ENCODE measurements around the gene HOXA3.

The HOXA3 gene

GRCh38 chr7:27112955-27113949 lies 39.1 kb downstream of the HOXA3 start:
- DNase-seq, result no peak

- DNase-seq, result no peak
Observed at GRCh38 chr7:27112361-27112760, 40.0 kb downstream of the HOXA3 start.

GRCh38 chr7:27111751-27112277 lies 40.6 kb downstream of the HOXA3 start:
- DNase-seq, result no peak

- no peak for DNase-seq
Observed at GRCh38 chr7:27111042-27111750, 41.2 kb downstream of the HOXA3 start.

- no peak for DNase-seq
Observed at GRCh38 chr7:27110186-27111031, 42.0 kb downstream of the HOXA3 start.

GRCh38 chr7:27109466-27110185 lies 42.8 kb downstream of the HOXA3 start:
- DNase-seq, result no peak

- no peak for DNase-seq
Observed at GRCh38 chr7:27108390-27109127, 43.8 kb downstream of the HOXA3 start.

GRCh38 chr7:27107391-27108381 lies 44.7 kb downstream of the HOXA3 start:
- no peak for DNase-seq

GRCh38 chr7:27106901-27107240 lies 45.5 kb downstream of the HOXA3 start:
- no peak for DNase-seq

GRCh38 chr7:27106181-27106900 lies 46.0 kb downstream of the HOXA3 start:
- no peak for DNase-seq

GRCh38 chr7:27105301-27106031 lies 46.9 kb downstream of the HOXA3 start:
- DNase-seq, result no peak

- DNase-seq, result no peak
Observed at GRCh38 chr7:27104341-27105058, 47.9 kb downstream of the HOXA3 start.

- DNase-seq, result no peak
Observed at GRCh38 chr7:27103489-27104226, 48.7 kb downstream of the HOXA3 start.

- DNase-seq, result no peak
Observed at GRCh38 chr7:27102581-27103442, 49.6 kb downstream of the HOXA3 start, which contains the start of gene HOXA2. Gene HOXA2 (minus strand): TSS chr7:27102683. CDS start chr7:27102500, 183 bp downstream.

- no peak for DNase-seq
Observed at GRCh38 chr7:27101957-27102580, 50.3 kb downstream of the HOXA3 start.

Measured in activated naive CD4-positive, alpha-beta T cell (primary cell).